MM.1S (cell line): ENCODE measurements around the gene SESTD1.
"Not testable (repeated sequence)": the region's sequence is repeated elsewhere in the genome, so short reads cannot be mapped to it uniquely, and the experiment has no call there.

Source experiments
- CTCF ChIP-seq: fragments of 300-600 bp; sonication (generic); IDR thresholded peaks from 2 replicates; pipeline ENCODE4 v1.5.1; 2016; ENCODE audit warnings: antibody characterized with exemption, low read length, mixed read lengths
- EZH2phosphoT487 ChIP-seq: fragments of 300-600 bp; sonication (generic); IDR thresholded peaks from 2 replicates; pipeline ENCODE4 v1.6.1; 2018; ENCODE audit warnings: antibody characterized with exemption, low read length

DNA sequence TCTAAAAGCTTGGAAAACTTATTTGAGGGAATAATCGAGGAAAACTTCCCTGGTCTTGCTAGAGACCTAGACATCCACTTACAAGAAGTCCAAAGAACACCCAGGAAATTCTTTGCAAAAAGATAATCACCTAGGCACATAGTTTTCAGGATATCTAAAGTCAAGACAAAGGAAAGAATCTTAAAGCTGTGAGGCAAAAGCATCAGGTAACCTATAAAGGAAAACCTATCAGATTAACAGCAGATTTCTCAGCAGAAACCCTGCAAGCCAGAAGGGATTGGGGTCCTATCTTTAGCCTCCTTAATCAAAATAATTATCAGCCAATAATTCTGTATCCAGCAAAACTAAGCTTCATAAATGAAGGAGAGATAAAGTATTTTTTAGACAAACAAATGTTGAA lies 56.4 kb downstream of the SESTD1 start:
- TF ChIP-seq CTCF, EZH2phosphoT487: not testable (repeated sequence)
